Activated CD8-positive, alpha-beta T cell treated with anti-CD3 and anti-CD28 coated beads for 36 hours (primary cell): Measurements from ENCODE around the gene C17orf113. TPM values are rescaled to one million over a fixed set of nuclear protein-coding genes. Genes with fewer than 3 reads are reported as not detected.

ENCODE experiments used
- ATAC-seq: fragments of 200-7000 bp; cut with Tn5 transposase; one replicate; pipeline ENCODE4 v1.10.0; 2021; ENCODE audit warnings: mild to moderate bottlenecking, moderate library complexity
- CTCF ChIA-PET: fragments of 350-600 bp; sonication (Branson Sonifier 250); formaldehyde crosslinking; loops from one replicate; lab custom pipeline; 2021; ENCODE audit warnings: antibody characterized with exemption; lab: Charles Lee
- POLR2A ChIA-PET: fragments of 350-600 bp; sonication (Branson Sonifier 250); formaldehyde crosslinking; loops from one replicate; lab custom pipeline; 2021; ENCODE audit warnings: antibody characterized with exemption; lab: Charles Lee
- DNase-seq: peaks from one replicate; pipeline ENCODE4 v3.0.0-alpha.2; 2020
- H3K27ac Mint-ChIP-seq: one replicate; pipeline ENCODE4 v1.8.0; 2021; ENCODE audit warnings: mild to moderate bottlenecking, mixed read lengths
- H3K27me3 Mint-ChIP-seq: one replicate; pipeline ENCODE4 v1.8.0; 2021; ENCODE audit warnings: mixed read lengths
- H3K36me3 Mint-ChIP-seq: one replicate; pipeline ENCODE4 v1.8.0; 2021; ENCODE audit warnings: low read depth, mixed read lengths
- H3K4me1 Mint-ChIP-seq: one replicate; pipeline ENCODE4 v1.8.0; 2021; ENCODE audit warnings: low read depth, mixed read lengths
- H3K4me3 Mint-ChIP-seq: one replicate; pipeline ENCODE4 v1.8.0; 2021; ENCODE audit warnings: mild to moderate bottlenecking, moderate library complexity, mixed read lengths
- H3K9me3 Mint-ChIP-seq: one replicate; pipeline ENCODE4 v1.8.0; 2021; ENCODE audit warnings: mixed read lengths
- CTCF ChIP-seq: fragments of 200-600 bp; IDR thresholded peaks from one replicate; pipeline ENCODE4 v1.8.0; 2022; ENCODE audit warnings: antibody characterized with exemption, mild to moderate bottlenecking
- intact Hi-C: fragments of 100-400 bp; cut with micrococcal nuclease; formaldehyde crosslinking; loops from one replicate; pipeline ENCODE4 v1.10.0; 2022
- total RNA-seq, 2 experiments: library from RNA; stranded (reverse); gene quantifications; one replicate each; pipeline ENCODE4 v1.2.3, GENCODE V29; 2021

Gene C17orf113
- total RNA-seq, 2 experiments from 2014 or later, result 0.72 to 0.77 TPM

DNA sequence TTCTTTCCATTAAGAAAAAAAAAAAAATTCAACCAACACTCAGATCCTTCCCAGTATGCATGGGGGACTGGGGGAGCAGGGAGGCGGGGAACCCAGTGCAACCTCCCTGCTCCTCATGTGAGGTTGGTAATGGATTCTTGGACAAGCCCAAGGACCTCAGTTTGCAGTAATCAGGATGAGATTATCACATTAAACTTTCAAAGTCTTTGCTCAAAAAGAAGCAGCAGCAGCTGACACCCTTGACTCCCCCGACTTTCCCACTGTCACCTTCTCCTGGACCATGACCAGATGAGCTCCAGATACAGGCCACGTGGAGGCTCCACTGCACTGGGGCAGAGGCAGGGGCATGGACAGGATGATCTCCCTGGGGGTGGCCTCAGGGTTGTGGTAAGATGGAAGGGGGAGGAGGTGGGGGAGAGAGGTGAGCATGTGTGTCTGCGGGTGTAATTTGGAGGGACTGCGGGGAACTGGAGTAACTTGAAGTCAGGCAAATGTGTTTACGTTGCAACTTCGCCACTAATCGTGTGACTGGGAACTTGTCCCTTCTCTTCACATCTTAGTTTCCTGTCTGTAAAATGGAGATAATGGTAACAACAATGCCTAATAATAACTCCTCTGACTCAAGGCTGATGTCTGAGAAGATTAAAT is 28.1 kb upstream of the C17orf113 start:
- H3K27me3 Mint-ChIP-seq, result peaks cover 4% of the 10 kb centered on the region

DNA sequence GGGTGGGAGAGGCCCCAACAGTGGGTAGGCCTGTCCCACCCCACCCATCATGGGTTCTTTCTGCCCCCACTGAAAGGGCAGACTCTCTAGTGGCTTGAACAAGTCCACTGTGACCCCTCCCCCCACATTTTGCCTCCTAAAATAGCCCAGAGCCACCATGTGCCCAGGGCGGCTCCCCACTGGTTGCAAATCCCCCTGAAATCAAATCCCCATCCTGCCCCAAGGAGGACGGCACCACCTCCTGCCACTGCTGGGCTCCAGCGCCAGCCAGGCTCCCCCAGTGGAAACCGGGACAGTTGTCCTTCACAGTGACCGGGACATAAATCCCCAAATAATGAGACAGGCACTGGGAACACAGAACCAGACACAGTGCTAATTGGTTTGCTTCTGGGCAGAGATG is 27.4 kb upstream of the C17orf113 start:
- no peaks in the 10 kb centered on the region for H3K9me3 Mint-ChIP-seq
- ChIA-PET CTCF (interaction anchor here (1.3 to 3.3 kb wide), 2 partner anchors 11 to 15 kb away, joined by 4 to 24 read pairs; no protein-coding TSS in a partner anchor), POLR2A (no interaction called here)
- no peak for TF ChIP-seq CTCF
- intact Hi-C loops, result no loop called here
- ATAC-seq, result no peak
- no peak overlapping the region for H3K27ac Mint-ChIP-seq
- no peak for DNase-seq
- peaks cover 2% of the 10 kb centered on the region for H3K4me1 Mint-ChIP-seq
- no peak overlapping the region for H3K4me3 Mint-ChIP-seq
- peaks cover 6% of the 10 kb centered on the region for H3K27me3 Mint-ChIP-seq
- H3K36me3 Mint-ChIP-seq, result no peaks in the 10 kb centered on the region

More for the DNA sequence above, 28.1 kb upstream of the C17orf113 start:
- no peak for TF ChIP-seq CTCF
- H3K27ac Mint-ChIP-seq, result no peak overlapping the region
- no peaks in the 10 kb centered on the region for H3K4me1 Mint-ChIP-seq
- DNase-seq (no peak), ATAC-seq (no peak)
- intact Hi-C loops, result no loop called here
- H3K9me3 Mint-ChIP-seq, result no peaks in the 10 kb centered on the region
- H3K36me3 Mint-ChIP-seq, result no peaks in the 10 kb centered on the region
- ChIA-PET POLR2A (no interaction called here), CTCF (no interaction called here)
- H3K4me3 Mint-ChIP-seq, result no peak overlapping the region

- ChIA-PET POLR2A (interaction anchor here (0.9 to 1.2 kb wide), 2 partner anchors 12 to 41 kb away, joined by 3 read pairs; no protein-coding TSS in a partner anchor), CTCF (interaction anchor here (1.3 to 3.3 kb wide), 3 partner anchors 10 to 26 kb away, joined by 4 to 24 read pairs (median 5); partner anchors contain the start of gene C17orf113)
- Mint-ChIP-seq H3K36me3 (no peaks in the 10 kb centered on the region), H3K4me3 (no peak overlapping the region), H3K27ac (no peak overlapping the region), H3K27me3 (peaks cover 7% of the 10 kb centered on the region), H3K9me3 (no peaks in the 10 kb centered on the region), H3K4me1 (peaks cover 5% of the 10 kb centered on the region)
- ATAC-seq (no peak), DNase-seq (no peak)
- no peak for TF ChIP-seq CTCF
- intact Hi-C loops, result no loop called here
Measured at GRCh38 chr17:42076797-42077559, 26.6 kb upstream of the C17orf113 start.

DNA sequence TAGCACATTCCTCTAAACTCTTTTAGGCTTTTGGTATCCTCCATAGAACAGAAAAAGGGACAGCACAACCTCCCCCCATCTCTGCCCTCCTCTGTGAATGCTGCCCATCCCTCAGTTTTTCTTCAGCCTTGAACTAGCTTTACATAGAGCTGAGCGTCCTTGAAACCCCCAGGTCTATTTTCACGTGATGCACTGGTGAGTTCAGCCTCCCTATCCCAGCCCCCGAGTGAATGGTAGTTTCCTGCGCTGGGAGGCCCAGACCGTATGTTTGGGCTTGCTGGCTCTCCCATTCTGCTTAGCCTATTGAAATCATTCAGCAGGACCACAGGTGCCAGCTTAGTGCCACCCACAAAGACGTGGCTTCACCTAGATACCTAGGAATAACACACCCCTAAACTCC is 25.4 kb upstream of the C17orf113 start:
- H3K4me3 Mint-ChIP-seq, result no peak overlapping the region
- CTCF ChIA-PET, result interaction anchor here (3.3 kb wide), 1 partner anchor 9 kb away, joined by 24 read pairs; no protein-coding TSS in a partner anchor
- peaks cover 13% of the 10 kb centered on the region for H3K4me1 Mint-ChIP-seq
- no peak for ATAC-seq
- DNase-seq, result no peak
- H3K27ac Mint-ChIP-seq, result no peak overlapping the region
- no peaks in the 10 kb centered on the region for H3K9me3 Mint-ChIP-seq
- peaks cover 8% of the 10 kb centered on the region for H3K27me3 Mint-ChIP-seq
- H3K36me3 Mint-ChIP-seq, result no peaks in the 10 kb centered on the region
- no peak for TF ChIP-seq CTCF
- POLR2A ChIA-PET, result no interaction called here
- intact Hi-C loops, result no loop called here
